Thymus (tissue), 11 donors: ENCODE data around the gene LRRC38. TPM values are rescaled to one million over a fixed set of nuclear protein-coding genes. Genes with fewer than 3 reads are reported as not detected.

Experiments
- DNase-seq, 9 donors: peaks; one replicate each; pipeline ENCODE4 v3.0.0-alpha.2; 2013; ENCODE audit warnings: low spot score in 9 of 9, low read depth in 6 of 9, missing footprints in 1 of 9
- H3K27ac ChIP-seq, 2 donors: one replicate each; pipeline ENCODE4 v1.5.1; 2013; ENCODE audit warnings: control low read depth in 1 of 2, low read depth in 1 of 2, low read length in 1 of 2, mild to moderate bottlenecking in 1 of 2, moderate library complexity in 1 of 2
- H3K27me3 ChIP-seq, 2 donors: one replicate each; pipeline ENCODE4 v1.5.1; 2013; ENCODE audit warnings: low read length in 1 of 2; ENCODE audit not compliant: control insufficient read depth in 2 of 2, insufficient read depth in 1 of 2
- H3K36me3 ChIP-seq, 2 donors: one replicate each; pipeline ENCODE4 v1.5.1; 2013; ENCODE audit warnings: low read length in 1 of 2, mild to moderate bottlenecking in 1 of 2, moderate library complexity in 1 of 2; ENCODE audit not compliant: control insufficient read depth in 2 of 2, insufficient read depth in 2 of 2
- H3K4me1 ChIP-seq, 2 donors: one replicate each; pipeline ENCODE4 v1.5.1; 2013; ENCODE audit warnings: low read length in 2 of 2; ENCODE audit not compliant: control insufficient read depth in 2 of 2, insufficient read depth in 2 of 2
- H3K4me3 ChIP-seq, 2 donors: one replicate each; pipeline ENCODE4 v1.5.1; 2013; ENCODE audit warnings: low read length in 2 of 2, control low read depth in 1 of 2, mild to moderate bottlenecking in 1 of 2
- H3K9me3 ChIP-seq, 2 donors: one replicate each; pipeline ENCODE4 v1.5.1; 2013; ENCODE audit warnings: low read length in 1 of 2, mild to moderate bottlenecking in 1 of 2; ENCODE audit not compliant: control insufficient read depth in 2 of 2, insufficient read depth in 1 of 2
- WGBS: extraction: QIAGEN DNeasy Blood & Tissue Kit; methylation state at CpG from one replicate; pipeline ENCODE4 v1.1.7; 2013; 5-methylcytosine and 5-hydroxymethylcytosine counted together
- polyA plus RNA-seq: library from polyadenylated mRNA; stranded (reverse); fragments of 200-250 nt; gene quantifications from one replicate; pipeline ENCODE4 v1.2.3, GENCODE V29; 2013
- total RNA-seq: library from RNA; stranded (reverse); fragments of 120-200 nt; gene quantifications from one replicate; pipeline ENCODE4 v1.2.4, GENCODE V29; 2013
- donor health status: healthy.

LRRC38 gene
- total and polyA plus RNA-seq, 2 donors, result 0.19 to 4.3 TPM

DNA sequence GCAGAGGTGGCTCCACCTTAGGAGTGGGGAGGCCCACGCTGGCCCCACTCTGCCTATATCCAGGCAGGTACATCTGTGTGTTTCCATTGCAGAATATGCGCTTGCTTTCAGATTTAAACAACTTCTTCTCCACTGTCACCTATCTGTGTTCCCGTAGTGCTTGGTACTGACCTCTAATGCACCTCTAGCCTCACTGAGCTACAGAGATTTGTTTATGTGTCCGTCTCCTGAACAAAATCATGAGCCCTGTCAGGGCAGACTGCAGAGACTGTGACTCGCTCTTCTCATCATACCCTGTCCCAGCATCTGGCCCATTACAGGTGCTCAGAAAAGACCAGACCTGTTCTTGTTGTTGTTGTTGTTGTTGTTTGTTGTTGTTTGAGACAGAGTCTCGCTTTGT, 14.5 kb upstream of the LRRC38 start:
- Histone ChIP-seq H3K36me3 (no peaks in the 10 kb centered on the region), H3K9me3 (no peaks in the 10 kb centered on the region), H3K27ac (no peak overlapping the region), H3K4me3 (no peak overlapping the region), H3K4me1 (peaks cover 0 to 5% of the 10 kb centered on the region in 2 donors), H3K27me3 (no peaks in the 10 kb centered on the region)
- DNase-seq, result no peak
- 94% methylated on average over 6 of the region's 6 CpGs for WGBS

DNA sequence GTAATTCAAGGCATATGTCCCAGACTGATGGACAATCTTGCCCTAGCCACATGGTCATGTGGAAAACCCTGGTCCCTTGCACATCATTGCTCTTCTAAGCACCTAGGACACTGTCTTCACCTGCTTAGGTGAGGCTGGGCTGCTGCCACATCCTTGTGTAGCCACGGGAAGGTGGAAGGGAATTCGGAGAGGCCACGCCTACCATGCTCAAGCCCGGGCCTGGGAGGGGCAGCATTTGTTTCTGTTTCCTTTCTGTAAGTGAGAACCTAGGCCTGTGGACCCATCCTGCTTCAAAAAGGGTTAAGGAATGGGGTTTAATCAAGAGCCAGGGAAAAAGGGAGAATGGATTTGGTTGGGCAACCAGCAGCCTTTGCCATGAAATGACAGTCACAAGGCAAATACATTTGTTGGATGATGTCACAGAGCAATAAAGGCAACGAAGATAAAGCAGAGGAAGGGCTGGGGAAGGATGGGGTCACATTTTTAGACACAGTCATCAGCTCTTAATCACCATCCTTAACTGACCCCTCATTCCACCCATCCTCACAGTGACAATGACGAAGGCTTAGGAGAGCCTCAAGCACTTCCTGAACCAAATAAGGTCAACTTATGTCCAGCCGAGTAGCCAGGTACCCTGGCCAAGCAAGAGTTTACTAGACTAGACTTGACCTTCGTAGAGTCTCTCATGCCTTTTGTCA, 10.1 kb upstream of the LRRC38 start:
- H3K36me3 ChIP-seq, result no peaks in the 10 kb centered on the region
- H3K4me1 ChIP-seq, result no peaks in the 10 kb centered on the region
- 71% methylated on average over 8 of the region's 8 CpGs for WGBS
- no peak for DNase-seq
- H3K9me3 ChIP-seq, result no peaks in the 10 kb centered on the region
- no peak overlapping the region for H3K4me3 ChIP-seq
- peaks cover 0 to 2% of the 10 kb centered on the region in 2 donors for H3K27me3 ChIP-seq
- H3K27ac ChIP-seq, result no peak overlapping the region

DNA sequence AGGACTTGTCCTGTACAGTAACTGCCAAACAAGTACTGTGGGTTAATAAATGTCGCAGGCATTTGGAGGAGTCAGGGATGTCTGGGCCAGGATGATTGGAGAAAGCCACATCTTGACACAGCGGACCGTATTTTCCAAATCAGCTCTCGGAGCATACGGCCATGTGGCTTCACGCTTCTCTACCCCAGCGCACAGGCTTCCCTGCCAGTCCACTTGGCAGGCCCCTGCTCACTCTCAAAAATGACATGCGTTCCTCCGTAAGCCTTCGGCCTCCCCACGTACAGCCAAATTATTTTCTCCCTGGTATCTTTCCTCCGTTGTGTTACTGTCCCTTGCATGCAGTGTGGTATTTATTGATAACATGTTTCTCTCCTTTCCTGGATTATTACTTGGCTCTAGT, 7.2 kb upstream of the LRRC38 start:
- no peak for DNase-seq
- H3K4me3 ChIP-seq, result no peak overlapping the region
- no peak overlapping the region for H3K27ac ChIP-seq
- peaks cover 0 to 27% of the 10 kb centered on the region in 2 donors for H3K27me3 ChIP-seq
- no peaks in the 10 kb centered on the region for H3K36me3 ChIP-seq
- WGBS, result 90% methylated on average over 12 of the region's 12 CpGs
- H3K9me3 ChIP-seq, result no peaks in the 10 kb centered on the region
- H3K4me1 ChIP-seq, result no peaks in the 10 kb centered on the region

DNA sequence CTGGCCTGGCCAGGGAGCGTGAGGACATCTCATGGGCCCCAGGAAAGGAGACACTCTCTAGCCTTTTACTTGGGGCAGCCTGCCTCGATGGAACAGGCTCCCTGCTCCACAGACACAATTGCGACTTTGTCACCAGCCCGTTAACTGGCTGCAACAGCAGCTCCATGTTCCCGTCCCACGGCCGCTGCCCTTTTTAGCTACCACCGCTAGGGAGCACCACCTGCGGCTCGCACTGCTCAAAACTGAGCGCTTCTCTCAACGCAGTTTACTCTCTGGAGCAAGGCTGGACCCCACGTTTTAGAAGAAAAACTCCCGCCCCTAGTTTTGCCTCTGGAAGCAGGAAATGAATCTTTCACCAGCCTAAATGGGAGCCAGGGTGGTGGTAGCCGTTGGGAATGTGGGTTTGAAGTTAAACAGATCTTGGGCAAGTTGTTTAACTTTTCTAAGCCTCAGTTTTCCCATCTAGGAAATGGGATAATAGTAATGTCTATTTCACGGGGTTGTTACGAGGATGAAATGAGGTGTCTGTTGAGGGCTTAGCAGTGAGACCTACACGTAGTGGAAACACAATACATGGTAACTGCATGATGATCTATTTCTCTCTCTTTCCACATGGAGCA, 3.5 kb upstream of the LRRC38 start:
- no peaks in the 10 kb centered on the region for H3K9me3 ChIP-seq
- DNase-seq, result peak in 2 of 9 donors; percentile 37 to 56
- no peak overlapping the region for H3K27ac ChIP-seq
- H3K36me3 ChIP-seq, result no peaks in the 10 kb centered on the region
- peaks cover 12 to 14% of the 10 kb centered on the region in 2 donors for H3K4me1 ChIP-seq
- no peak overlapping the region for H3K4me3 ChIP-seq
- WGBS, result 29% methylated on average over 18 of the region's 18 CpGs
- H3K27me3 ChIP-seq, result peaks cover 26 to 60% of the 10 kb centered on the region in 2 donors

DNA sequence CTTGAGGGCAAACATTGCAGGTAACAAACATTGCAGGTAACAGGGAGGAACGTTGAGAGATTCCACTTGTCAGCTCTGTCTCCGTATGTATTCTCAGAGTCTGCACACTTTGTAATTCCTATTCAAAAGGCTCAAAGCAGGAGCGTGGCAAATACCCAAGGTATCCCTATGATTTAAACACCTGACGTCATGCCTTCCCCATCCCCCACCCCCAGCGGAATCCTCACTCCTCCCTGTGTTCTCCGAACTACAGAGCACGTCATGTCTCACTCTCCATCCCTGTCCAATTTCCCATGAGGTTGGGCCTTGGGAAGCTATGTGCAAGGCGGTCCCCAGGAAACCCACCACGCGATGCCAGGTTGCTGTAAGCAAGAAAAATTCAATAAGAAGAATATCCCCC, 2.8 kb upstream of the LRRC38 start:
- no peaks in the 10 kb centered on the region for H3K36me3 ChIP-seq
- H3K4me3 ChIP-seq, result no peak overlapping the region
- H3K4me1 ChIP-seq, result peaks cover 14 to 20% of the 10 kb centered on the region in 2 donors
- 86% methylated on average over 10 of the region's 10 CpGs for WGBS
- no peak overlapping the region for H3K27ac ChIP-seq
- DNase-seq, result no peak
- H3K9me3 ChIP-seq, result no peaks in the 10 kb centered on the region
- peaks cover 33 to 67% of the 10 kb centered on the region in 2 donors for H3K27me3 ChIP-seq

DNA sequence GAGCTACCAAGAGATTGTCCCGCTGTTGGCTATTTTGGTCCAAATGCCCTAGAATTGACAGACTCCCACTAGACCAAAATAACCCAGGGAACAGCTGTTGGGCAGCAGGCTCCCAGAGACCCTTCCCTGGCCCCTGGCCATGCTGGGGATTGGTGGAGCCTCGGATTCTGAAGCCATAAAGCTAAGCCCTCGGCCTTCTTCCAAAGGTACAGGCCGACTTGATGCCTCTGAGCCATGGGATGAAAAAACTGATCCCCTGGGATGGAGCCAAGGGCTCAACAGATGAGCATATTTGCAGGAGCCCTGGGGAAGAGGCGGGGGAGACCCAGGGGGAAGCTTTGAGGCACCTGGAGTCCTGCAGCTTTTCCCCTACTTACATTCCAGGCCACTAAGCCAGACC, 1.0 kb upstream of the LRRC38 start:
- WGBS, result 84% methylated on average over 5 of the region's 5 CpGs
- Histone ChIP-seq H3K27ac (no peak overlapping the region), H3K27me3 (peaks cover 33 to 71% of the 10 kb centered on the region in 2 donors), H3K36me3 (no peaks in the 10 kb centered on the region), H3K4me1 (peaks cover 23 to 37% of the 10 kb centered on the region in 2 donors), H3K9me3 (no peaks in the 10 kb centered on the region), H3K4me3 (no peak overlapping the region)
- DNase-seq, result no peak

DNA sequence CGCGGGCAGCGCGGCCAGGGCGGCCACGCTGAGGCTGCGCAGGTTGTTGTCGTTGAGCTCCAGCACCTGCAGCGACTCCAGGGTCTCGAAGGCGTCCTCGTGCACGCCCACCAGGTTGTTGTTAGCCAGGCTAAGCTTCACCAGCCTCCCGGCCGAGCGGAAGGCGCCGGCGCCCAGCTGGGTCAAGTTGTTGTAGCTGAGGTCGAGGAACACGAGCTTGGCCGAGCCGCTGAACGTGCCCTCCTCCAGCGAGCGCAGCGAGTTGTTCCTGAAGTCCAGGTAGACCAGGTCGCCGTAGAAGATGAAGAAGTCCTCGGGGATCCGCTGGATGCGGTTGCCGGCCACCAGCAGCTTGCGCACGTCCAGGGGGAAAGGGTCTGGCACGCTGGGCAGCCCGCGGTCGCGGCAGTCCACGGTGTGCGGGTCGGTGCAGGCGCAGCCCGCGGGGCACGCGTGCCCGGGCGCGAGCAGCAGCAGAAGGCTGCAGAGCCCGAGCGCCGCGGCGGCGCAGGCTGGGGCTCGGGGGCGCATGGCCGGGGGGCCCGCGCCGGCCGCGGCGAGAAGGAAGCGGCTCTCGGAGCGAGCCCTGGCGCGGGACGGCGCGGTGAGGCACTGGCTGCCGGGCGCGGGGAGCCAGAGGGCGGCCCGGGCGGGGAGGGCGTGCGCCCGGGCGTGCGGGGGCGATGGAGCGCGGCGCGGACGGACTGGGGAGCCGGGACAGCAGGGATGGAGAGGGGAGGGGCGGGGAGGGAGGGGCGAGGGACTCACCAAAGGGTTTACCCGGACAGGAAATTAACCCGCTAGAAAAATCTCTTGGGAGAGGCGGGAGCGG, 524 bp downstream of the LRRC38 start:
- peak overlapping the region; percentile 39 to 64 for H3K4me3 ChIP-seq
- peaks cover 25 to 50% of the 10 kb centered on the region in 2 donors for H3K4me1 ChIP-seq
- H3K27me3 ChIP-seq, result peaks cover 33 to 64% of the 10 kb centered on the region in 2 donors
- 3% methylated on average over 98 of the region's 98 CpGs for WGBS
- no peak overlapping the region for H3K27ac ChIP-seq
- H3K9me3 ChIP-seq, result no peaks in the 10 kb centered on the region
- H3K36me3 ChIP-seq, result no peaks in the 10 kb centered on the region
- no peak for DNase-seq

DNA sequence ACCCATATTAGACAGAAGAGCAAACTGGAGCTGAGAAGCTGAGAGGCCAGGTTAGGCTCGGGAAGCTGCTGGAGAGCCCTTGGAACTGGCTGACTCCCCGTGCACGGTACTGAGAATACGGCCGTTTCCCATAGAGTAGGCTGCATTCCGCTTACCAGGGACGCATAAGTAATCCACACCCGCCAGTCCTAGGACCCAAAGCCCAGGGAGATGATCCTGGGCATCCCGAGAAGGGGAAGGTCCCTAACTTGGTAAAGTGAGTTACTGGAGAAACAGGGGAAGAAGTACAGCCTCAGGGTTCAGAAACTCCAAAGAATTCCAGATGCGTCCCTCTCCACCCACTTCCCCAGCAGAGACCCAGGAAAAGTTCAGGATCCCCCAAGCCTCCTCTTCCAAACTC, 1.3 kb downstream of the LRRC38 start:
- Histone ChIP-seq H3K4me3 (peak overlapping the region; percentile 39 to 64), H3K9me3 (no peaks in the 10 kb centered on the region), H3K4me1 (peaks cover 25 to 50% of the 10 kb centered on the region in 2 donors), H3K36me3 (no peaks in the 10 kb centered on the region), H3K27ac (no peak overlapping the region), H3K27me3 (peaks cover 33 to 58% of the 10 kb centered on the region in 2 donors)
- DNase-seq, result no peak
- 38% methylated on average over 10 of the region's 10 CpGs for WGBS

DNA sequence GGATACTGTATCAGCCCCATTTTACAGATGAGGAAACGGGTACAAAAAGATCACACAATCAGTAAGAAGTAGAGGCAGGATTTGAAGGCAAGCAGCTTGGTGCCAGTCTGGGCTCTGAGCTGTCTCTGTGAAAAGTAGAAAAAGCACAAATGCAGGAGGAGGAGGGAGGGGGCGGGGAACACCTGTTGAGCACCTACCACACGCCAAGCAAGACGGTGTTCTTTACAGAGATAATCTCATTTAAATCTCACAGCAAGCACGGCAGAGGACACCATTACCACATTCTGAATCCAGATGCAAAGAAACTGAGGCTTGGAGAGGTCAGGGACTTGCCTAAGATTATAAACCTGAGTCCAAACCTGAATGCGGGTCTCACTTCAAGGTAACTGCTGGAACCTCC, 3.3 kb downstream of the LRRC38 start:
- H3K27me3 ChIP-seq, result peaks cover 33 to 40% of the 10 kb centered on the region in 2 donors

More for the DNA sequence above, 3.3 kb downstream of the LRRC38 start:
- WGBS, result 50% methylated on average over 6 of the region's 6 CpGs
- no peaks in the 10 kb centered on the region for H3K36me3 ChIP-seq
- H3K9me3 ChIP-seq, result no peaks in the 10 kb centered on the region
- H3K4me3 ChIP-seq, result no peak overlapping the region
- peak overlapping the region in 1 of 2 donors; percentile 60 for H3K27ac ChIP-seq
- H3K4me1 ChIP-seq, result peaks cover 25 to 50% of the 10 kb centered on the region in 2 donors
- DNase-seq, result peak in 1 of 9 donors; percentile 46
